Measurements from ENCODE around the gene SPPL2A. TPM values are rescaled to one million over a fixed set of nuclear protein-coding genes. Genes with fewer than 3 reads are reported as not detected.
A peak's percentile ranks its signal among the peaks of the same experiment; 100 is the strongest.

SPPL2A gene
- total and polyA plus RNA-seq, 2 donors, result 50.7 to 55.6 TPM

GRCh38 chr15:50808728-50809127 is 43.2 kb upstream of the SPPL2A start:
- no peak for DNase-seq (ENCODE audit: low read depth in 6 of 9, low spot score in 9 of 9)
- Histone ChIP-seq H3K4me1 (ENCODE audit: control insufficient read depth in 2 of 2, insufficient read depth in 2 of 2, low read length in 2 of 2) (no peaks in the 10 kb centered on the region), H3K9me3 (ENCODE audit: control insufficient read depth in 2 of 2, insufficient read depth in 1 of 2, low read length in 1 of 2) (no peaks in the 10 kb centered on the region), H3K4me3 (ENCODE audit: low read length in 2 of 2) (no peak overlapping the region), H3K36me3 (ENCODE audit: control insufficient read depth in 2 of 2, insufficient read depth in 2 of 2, low read length in 1 of 2) (no peaks in the 10 kb centered on the region), H3K27me3 (ENCODE audit: control insufficient read depth in 2 of 2, insufficient read depth in 1 of 2, low read length in 1 of 2) (no peaks in the 10 kb centered on the region), H3K27ac (ENCODE audit: low read depth in 1 of 2, low read length in 1 of 2) (no peak overlapping the region)
- WGBS, result 87% methylated on average over 5 of the region's 5 CpGs

GRCh38 chr15:50803479-50804180 is 38.1 kb upstream of the SPPL2A start:
- no peak for DNase-seq (ENCODE audit: low read depth in 6 of 9, low spot score in 9 of 9)
- Histone ChIP-seq H3K27me3 (ENCODE audit: control insufficient read depth in 2 of 2, insufficient read depth in 1 of 2, low read length in 1 of 2) (no peaks in the 10 kb centered on the region), H3K9me3 (ENCODE audit: control insufficient read depth in 2 of 2, insufficient read depth in 1 of 2, low read length in 1 of 2) (no peaks in the 10 kb centered on the region), H3K27ac (ENCODE audit: low read depth in 1 of 2, low read length in 1 of 2) (no peak overlapping the region), H3K4me3 (ENCODE audit: low read length in 2 of 2) (no peak overlapping the region), H3K36me3 (ENCODE audit: control insufficient read depth in 2 of 2, insufficient read depth in 2 of 2, low read length in 1 of 2) (no peaks in the 10 kb centered on the region), H3K4me1 (ENCODE audit: control insufficient read depth in 2 of 2, insufficient read depth in 2 of 2, low read length in 2 of 2) (no peaks in the 10 kb centered on the region)
- 78% methylated on average over 2 of the region's 2 CpGs for WGBS

- H3K36me3 ChIP-seq (ENCODE audit: control insufficient read depth in 2 of 2, insufficient read depth in 2 of 2, low read length in 1 of 2), result no peaks in the 10 kb centered on the region
- WGBS, result 98% methylated on average over 1 of the region's 1 CpG
- no peaks in the 10 kb centered on the region for H3K4me1 ChIP-seq (ENCODE audit: control insufficient read depth in 2 of 2, insufficient read depth in 2 of 2, low read length in 2 of 2)
- no peak for DNase-seq (ENCODE audit: low read depth in 6 of 9, low spot score in 9 of 9)
- no peaks in the 10 kb centered on the region for H3K27me3 ChIP-seq (ENCODE audit: control insufficient read depth in 2 of 2, insufficient read depth in 1 of 2, low read length in 1 of 2)
- no peak overlapping the region for H3K27ac ChIP-seq (ENCODE audit: low read depth in 1 of 2, low read length in 1 of 2)
- no peaks in the 10 kb centered on the region for H3K9me3 ChIP-seq (ENCODE audit: control insufficient read depth in 2 of 2, insufficient read depth in 1 of 2, low read length in 1 of 2)
- H3K4me3 ChIP-seq (ENCODE audit: low read length in 2 of 2), result no peak overlapping the region
Measured at GRCh38 chr15:50800715-50801114, 35.2 kb upstream of the SPPL2A start.

- DNase-seq (ENCODE audit: low read depth in 6 of 9, low spot score in 9 of 9), result no peak
- Histone ChIP-seq H3K27ac (ENCODE audit: low read depth in 1 of 2, low read length in 1 of 2) (peak overlapping the region in 1 of 2 donors; percentile 32), H3K4me3 (ENCODE audit: low read length in 2 of 2) (no peak overlapping the region)
Measured at GRCh38 chr15:50798684-50799083, 33.2 kb upstream of the SPPL2A start.

GRCh38 chr15:50797926-50798325 is 32.4 kb upstream of the SPPL2A start:
- Histone ChIP-seq H3K27ac (ENCODE audit: low read depth in 1 of 2, low read length in 1 of 2) (no peak overlapping the region), H3K36me3 (ENCODE audit: control insufficient read depth in 2 of 2, insufficient read depth in 2 of 2, low read length in 1 of 2) (no peaks in the 10 kb centered on the region), H3K4me3 (ENCODE audit: low read length in 2 of 2) (no peak overlapping the region), H3K4me1 (ENCODE audit: control insufficient read depth in 2 of 2, insufficient read depth in 2 of 2, low read length in 2 of 2) (no peaks in the 10 kb centered on the region), H3K27me3 (ENCODE audit: control insufficient read depth in 2 of 2, insufficient read depth in 1 of 2, low read length in 1 of 2) (no peaks in the 10 kb centered on the region), H3K9me3 (ENCODE audit: control insufficient read depth in 2 of 2, insufficient read depth in 1 of 2, low read length in 1 of 2) (no peaks in the 10 kb centered on the region)
- WGBS, result 97% methylated on average over 1 of the region's 1 CpG
- peak in 1 of 9 donors; percentile 25 for DNase-seq (ENCODE audit: low read depth in 6 of 9, low spot score in 9 of 9)

More at GRCh38 chr15:50798684-50799083, 33.2 kb upstream of the SPPL2A start:
- Histone ChIP-seq H3K27me3 (ENCODE audit: control insufficient read depth in 2 of 2, insufficient read depth in 1 of 2, low read length in 1 of 2) (no peaks in the 10 kb centered on the region), H3K9me3 (ENCODE audit: control insufficient read depth in 2 of 2, insufficient read depth in 1 of 2, low read length in 1 of 2) (no peaks in the 10 kb centered on the region), H3K36me3 (ENCODE audit: control insufficient read depth in 2 of 2, insufficient read depth in 2 of 2, low read length in 1 of 2) (no peaks in the 10 kb centered on the region), H3K4me1 (ENCODE audit: control insufficient read depth in 2 of 2, insufficient read depth in 2 of 2, low read length in 2 of 2) (no peaks in the 10 kb centered on the region)
- WGBS, result 61% methylated on average over 3 of the region's 3 CpGs

GRCh38 chr15:50791486-50791885 is 26.0 kb upstream of the SPPL2A start:
- 97% methylated on average over 4 of the region's 4 CpGs for WGBS
- H3K4me1 ChIP-seq (ENCODE audit: control insufficient read depth in 2 of 2, insufficient read depth in 2 of 2, low read length in 2 of 2), result no peaks in the 10 kb centered on the region
- DNase-seq (ENCODE audit: low read depth in 6 of 9, low spot score in 9 of 9), result no peak
- H3K27ac ChIP-seq (ENCODE audit: low read depth in 1 of 2, low read length in 1 of 2), result no peak overlapping the region
- H3K27me3 ChIP-seq (ENCODE audit: control insufficient read depth in 2 of 2, insufficient read depth in 1 of 2, low read length in 1 of 2), result no peaks in the 10 kb centered on the region
- H3K4me3 ChIP-seq (ENCODE audit: low read length in 2 of 2), result no peak overlapping the region
- H3K9me3 ChIP-seq (ENCODE audit: control insufficient read depth in 2 of 2, insufficient read depth in 1 of 2, low read length in 1 of 2), result no peaks in the 10 kb centered on the region
- H3K36me3 ChIP-seq (ENCODE audit: control insufficient read depth in 2 of 2, insufficient read depth in 2 of 2, low read length in 1 of 2), result no peaks in the 10 kb centered on the region

GRCh38 chr15:50790778-50791453 is 25.4 kb upstream of the SPPL2A start:
- H3K9me3 ChIP-seq (ENCODE audit: control insufficient read depth in 2 of 2, insufficient read depth in 1 of 2, low read length in 1 of 2), result no peaks in the 10 kb centered on the region
- H3K27ac ChIP-seq (ENCODE audit: low read depth in 1 of 2, low read length in 1 of 2), result no peak overlapping the region
- DNase-seq (ENCODE audit: low read depth in 6 of 9, low spot score in 9 of 9), result no peak
- H3K36me3 ChIP-seq (ENCODE audit: control insufficient read depth in 2 of 2, insufficient read depth in 2 of 2, low read length in 1 of 2), result no peaks in the 10 kb centered on the region
- WGBS, result 96% methylated on average over 7 of the region's 7 CpGs
- no peaks in the 10 kb centered on the region for H3K27me3 ChIP-seq (ENCODE audit: control insufficient read depth in 2 of 2, insufficient read depth in 1 of 2, low read length in 1 of 2)
- no peaks in the 10 kb centered on the region for H3K4me1 ChIP-seq (ENCODE audit: control insufficient read depth in 2 of 2, insufficient read depth in 2 of 2, low read length in 2 of 2)
- H3K4me3 ChIP-seq (ENCODE audit: low read length in 2 of 2), result no peak overlapping the region

GRCh38 chr15:50786871-50787270 is 21.4 kb upstream of the SPPL2A start:
- Histone ChIP-seq H3K36me3 (ENCODE audit: control insufficient read depth in 2 of 2, insufficient read depth in 2 of 2, low read length in 1 of 2) (no peaks in the 10 kb centered on the region), H3K9me3 (ENCODE audit: control insufficient read depth in 2 of 2, insufficient read depth in 1 of 2, low read length in 1 of 2) (no peaks in the 10 kb centered on the region), H3K27me3 (ENCODE audit: control insufficient read depth in 2 of 2, insufficient read depth in 1 of 2, low read length in 1 of 2) (no peaks in the 10 kb centered on the region), H3K27ac (ENCODE audit: low read depth in 1 of 2, low read length in 1 of 2) (no peak overlapping the region), H3K4me3 (ENCODE audit: low read length in 2 of 2) (no peak overlapping the region), H3K4me1 (ENCODE audit: control insufficient read depth in 2 of 2, insufficient read depth in 2 of 2, low read length in 2 of 2) (no peaks in the 10 kb centered on the region)
- 91% methylated on average over 3 of the region's 3 CpGs for WGBS
- DNase-seq (ENCODE audit: low read depth in 6 of 9, low spot score in 9 of 9), result no peak

GRCh38 chr15:50786438-50786837 is 20.9 kb upstream of the SPPL2A start:
- no peak for DNase-seq (ENCODE audit: low read depth in 6 of 9, low spot score in 9 of 9)
- 94% methylated on average over 2 of the region's 2 CpGs for WGBS
- no peaks in the 10 kb centered on the region for H3K4me1 ChIP-seq (ENCODE audit: control insufficient read depth in 2 of 2, insufficient read depth in 2 of 2, low read length in 2 of 2)
- H3K36me3 ChIP-seq (ENCODE audit: control insufficient read depth in 2 of 2, insufficient read depth in 2 of 2, low read length in 1 of 2), result no peaks in the 10 kb centered on the region
- H3K9me3 ChIP-seq (ENCODE audit: control insufficient read depth in 2 of 2, insufficient read depth in 1 of 2, low read length in 1 of 2), result no peaks in the 10 kb centered on the region
- no peaks in the 10 kb centered on the region for H3K27me3 ChIP-seq (ENCODE audit: control insufficient read depth in 2 of 2, insufficient read depth in 1 of 2, low read length in 1 of 2)
- H3K4me3 ChIP-seq (ENCODE audit: low read length in 2 of 2), result no peak overlapping the region
- no peak overlapping the region for H3K27ac ChIP-seq (ENCODE audit: low read depth in 1 of 2, low read length in 1 of 2)
